HG03039 (cell line): Measurements from ENCODE around the gene DUSP23.

Source experiments
- ATAC-seq: cut with Tn5 transposase; IDR thresholded peaks from one replicate; pipeline ENCODE4 v1.9.1; 2021; ENCODE audit warnings: mild to moderate bottlenecking, moderate library complexity; ENCODE audit not compliant: unreplicated experiment

DUSP23 gene

GRCh38 chr1:159783724-159784123 lies 3.0 kb downstream of the DUSP23 start:
- ATAC-seq, result no peak

GRCh38 chr1:159786465-159786864 lies 5.7 kb downstream of the DUSP23 start:
- ATAC-seq, result no peak

- no peak for ATAC-seq
These were observed 6.2 kb downstream of the DUSP23 start for GRCh38 chr1:159786966-159787365.

GRCh38 chr1:159790237-159790917 lies 9.6 kb downstream of the DUSP23 start:
- no peak for ATAC-seq

- no peak for ATAC-seq
These were observed 10.3 kb downstream of the DUSP23 start for GRCh38 chr1:159791031-159791430.

- ATAC-seq, result no peak
These were observed 10.7 kb downstream of the DUSP23 start for GRCh38 chr1:159791461-159791860.

GRCh38 chr1:159795534-159795933 lies 14.8 kb downstream of the DUSP23 start:
- ATAC-seq, result no peak

- ATAC-seq, result no peak
These were observed 18.1 kb downstream of the DUSP23 start for GRCh38 chr1:159798893-159799292.

GRCh38 chr1:159799446-159799985 lies 18.8 kb downstream of the DUSP23 start:
- no peak for ATAC-seq

GRCh38 chr1:159800177-159800930 lies 19.6 kb downstream of the DUSP23 start:
- no peak for ATAC-seq

- no peak for ATAC-seq
These were observed 21.3 kb downstream of the DUSP23 start, which contains the start of gene FCRL6 for GRCh38 chr1:159802111-159802510. Gene FCRL6, plus strand, starts transcription at chr1:159802360. Its CDS starts 65 bp downstream, at chr1:159802425.

- no peak for ATAC-seq
These were observed 23.4 kb downstream of the DUSP23 start for GRCh38 chr1:159803956-159804689.

GRCh38 chr1:159804924-159805323 lies 24.2 kb downstream of the DUSP23 start:
- no peak for ATAC-seq

- ATAC-seq, result no peak
These were observed 35.2 kb downstream of the DUSP23 start for GRCh38 chr1:159815926-159816325.

GRCh38 chr1:159817276-159818041 lies 36.7 kb downstream of the DUSP23 start:
- ATAC-seq, result no peak

GRCh38 chr1:159821171-159821867 lies 40.6 kb downstream of the DUSP23 start:
- ATAC-seq, result no peak

- no peak for ATAC-seq
These were observed 42.6 kb downstream of the DUSP23 start for GRCh38 chr1:159823406-159823805.

- ATAC-seq, result no peak
These were observed 44.8 kb downstream of the DUSP23 start for GRCh38 chr1:159825564-159825963.

GRCh38 chr1:159826441-159827101 lies 45.8 kb downstream of the DUSP23 start, which contains the start of gene SLAMF8:
Gene SLAMF8, plus strand, starts transcription at chr1:159826873. Its CDS starts 26 bp downstream, at chr1:159826899.
- ATAC-seq, result no peak
